HG03139 (cell line): Measurements from ENCODE around the gene STYXL2.

ENCODE experiments used
- ATAC-seq: cut with Tn5 transposase; IDR thresholded peaks from one replicate; pipeline ENCODE4 v1.9.1; 2021; ENCODE audit not compliant: unreplicated experiment

STYXL2 gene

GRCh38 chr1:167130829-167131510 lies 37.1 kb downstream of the STYXL2 start:
- no peak for ATAC-seq

DNA sequence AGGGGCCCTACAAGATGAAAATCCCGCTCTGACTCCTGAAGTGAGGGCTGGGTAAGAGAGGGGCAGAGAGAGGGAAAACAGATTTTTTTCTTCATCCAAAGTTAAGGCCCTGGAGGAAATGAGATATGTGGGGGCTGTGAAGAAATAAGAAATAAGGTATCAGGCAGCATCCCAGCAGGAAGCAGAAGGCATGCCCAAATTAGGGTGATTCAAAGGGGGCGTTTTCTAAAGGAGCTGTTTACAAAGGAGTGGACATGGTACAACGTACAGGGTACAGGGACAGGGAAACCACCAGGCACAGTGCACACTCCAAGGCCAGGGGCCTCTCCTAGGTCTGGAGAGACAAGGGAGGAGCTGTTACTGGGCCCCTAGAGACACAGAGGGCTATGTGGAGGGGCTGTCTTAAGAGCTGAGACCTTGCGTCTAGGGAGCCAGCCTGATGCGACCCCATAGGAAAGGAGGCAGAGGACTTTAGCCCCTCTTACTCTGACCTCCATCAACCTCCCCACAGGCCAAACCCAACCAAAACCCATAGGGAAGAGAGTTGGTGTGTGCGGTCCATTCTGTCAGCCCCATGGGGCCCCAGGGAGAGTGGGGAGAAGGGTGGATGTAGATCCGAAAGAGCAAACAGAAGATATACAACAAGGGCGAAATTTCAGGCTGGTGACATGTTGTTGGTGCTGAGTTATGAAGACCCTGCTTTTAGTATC lies 38.6 kb downstream of the STYXL2 start:
- no peak for ATAC-seq

- ATAC-seq, result no peak
Measured at GRCh38 chr1:167135281-167135840, 41.5 kb downstream of the STYXL2 start.

DNA sequence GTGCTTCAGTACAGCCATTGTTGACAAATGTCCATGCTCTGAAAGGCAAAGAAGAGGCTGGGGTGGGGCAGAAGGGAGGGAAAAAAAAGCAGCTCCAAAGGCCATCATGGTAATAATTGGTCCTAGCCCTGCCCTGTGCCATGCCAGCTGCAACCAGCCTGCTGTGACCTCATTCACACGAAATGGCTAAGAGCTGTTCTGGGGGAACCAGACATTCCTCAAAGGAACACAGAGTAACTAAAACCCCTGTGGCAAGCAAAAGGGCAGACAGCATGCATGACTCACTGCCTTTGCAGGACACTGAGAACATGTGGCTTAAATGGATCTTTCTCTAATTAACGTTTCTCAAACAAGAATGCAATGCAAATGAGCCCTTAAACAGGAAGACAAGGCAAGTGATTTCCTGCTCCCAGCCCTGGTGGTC lies 42.3 kb downstream of the STYXL2 start:
- ATAC-seq, result no peak

DNA sequence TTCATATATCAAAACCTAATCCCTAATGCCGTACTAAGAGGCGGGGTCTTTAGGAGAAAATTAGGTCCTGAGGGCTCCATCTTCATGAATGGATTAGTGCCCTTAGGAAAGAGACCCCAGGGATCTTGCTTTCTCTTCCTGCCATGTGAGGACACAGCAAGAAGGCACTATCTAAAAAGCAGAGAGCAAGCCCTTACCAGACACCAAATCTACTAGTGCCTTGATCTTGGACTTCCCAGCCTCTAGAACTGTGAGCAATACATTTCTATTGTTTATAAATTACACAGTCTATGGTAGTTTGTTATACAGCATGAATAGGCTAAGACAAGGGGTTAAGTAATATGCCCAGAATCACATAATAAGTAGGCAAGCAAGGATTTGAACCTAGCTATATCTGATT lies 42.9 kb downstream of the STYXL2 start:
- no peak for ATAC-seq

- no peak for ATAC-seq
Measured at GRCh38 chr1:167137332-167137781, 43.5 kb downstream of the STYXL2 start.

GRCh38 chr1:167137793-167138510 lies 44.1 kb downstream of the STYXL2 start:
- no peak for ATAC-seq

DNA sequence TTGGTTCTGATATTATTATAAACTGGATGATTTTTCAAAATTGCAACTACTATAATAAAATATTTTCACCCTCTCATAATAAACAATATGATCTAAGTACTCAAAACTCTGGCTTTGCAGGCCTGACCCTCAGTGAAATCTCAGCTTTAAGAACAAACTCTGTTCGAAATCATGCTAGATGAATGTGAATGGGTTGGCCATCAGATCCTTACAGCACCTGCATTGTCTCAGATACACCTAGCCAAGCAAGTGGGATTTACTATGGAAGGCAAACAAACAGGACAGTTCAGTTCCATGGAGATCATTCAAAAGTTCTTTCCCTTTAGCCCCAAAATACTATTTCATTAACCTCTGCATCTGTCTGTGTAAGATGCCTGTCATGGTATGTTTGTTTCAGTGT lies 44.8 kb downstream of the STYXL2 start:
- ATAC-seq, result no peak

DNA sequence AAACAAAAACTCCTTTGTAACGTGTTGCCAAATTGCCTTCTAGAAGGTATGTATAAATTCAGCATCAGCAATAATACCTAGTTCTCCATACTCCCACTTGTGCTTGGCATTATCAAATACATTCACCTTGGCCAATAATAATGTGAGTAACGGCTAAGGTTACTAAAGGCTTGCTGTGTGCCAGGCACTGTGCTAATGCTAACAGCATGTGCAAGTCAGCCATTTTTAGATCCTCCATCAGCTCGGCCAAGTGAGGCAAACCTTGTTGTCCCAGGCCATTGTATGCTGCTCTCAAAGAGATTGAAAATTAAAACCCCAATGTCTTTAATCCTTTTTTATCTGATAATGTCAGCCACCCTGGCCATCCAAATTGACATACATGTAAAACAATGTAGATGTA lies 48.1 kb downstream of the STYXL2 start:
- ATAC-seq, result no peak
